HepG2 (cell line): ENCODE results near the gene CYB5B. TPM values are rescaled to one million over a fixed set of nuclear protein-coding genes. Genes with fewer than 3 reads are reported as not detected.
A peak's percentile ranks its signal among the peaks of the same experiment; 100 is the strongest.

Source experiments
- ARNT2 ChIP-seq: sonication (generic); formaldehyde crosslinking; IDR thresholded peaks from 2 replicates; pipeline ENCODE4 v1.8.0; 2022; ENCODE audit warnings: mild to moderate bottlenecking, low read depth, missing genetic modification reagents, moderate library complexity
- BCL6 ChIP-seq: IDR thresholded peaks from 2 replicates; pipeline ENCODE4 v1.6.1; 2016; ENCODE audit warnings: missing genetic modification reagents, missing compliant biosample characterization
- FOSL2 ChIP-seq: sonication (generic); formaldehyde crosslinking; IDR thresholded peaks from 2 replicates; pipeline ENCODE4 v1.4.0; 2020; ENCODE audit warnings: missing genetic modification reagents
- FOXA3 ChIP-seq: IDR thresholded peaks from 2 replicates; pipeline ENCODE4 v1.6.1; 2016; ENCODE audit warnings: missing genetic modification reagents, missing compliant biosample characterization
- GATAD2A ChIP-seq: IDR thresholded peaks from 2 replicates; pipeline ENCODE4 v1.6.1; 2016
- GMEB1 ChIP-seq: sonication (generic); formaldehyde crosslinking; IDR thresholded peaks from 2 replicates; pipeline ENCODE4 v1.5.1; 2020; ENCODE audit warnings: missing genetic modification reagents, mild to moderate bottlenecking, borderline replicate concordance
- HIVEP1 ChIP-seq: sonication (generic); formaldehyde crosslinking; IDR thresholded peaks from 2 replicates; pipeline ENCODE4 v1.4.0; 2020; ENCODE audit warnings: mild to moderate bottlenecking, missing genetic modification reagents
- HOXA5 ChIP-seq: sonication (generic); formaldehyde crosslinking; IDR thresholded peaks from 2 replicates; pipeline ENCODE4 v1.4.0; 2020; ENCODE audit warnings: missing genetic modification reagents
- HOXA9 ChIP-seq: sonication (generic); formaldehyde crosslinking; IDR thresholded peaks from 2 replicates; pipeline ENCODE4 v1.8.1; 2022; ENCODE audit warnings: missing genetic modification reagents, mild to moderate bottlenecking, moderate library complexity, borderline replicate concordance
- KDM3A ChIP-seq: IDR thresholded peaks from 2 replicates; pipeline ENCODE4 v1.6.1; 2018; ENCODE audit warnings: low read depth, missing compliant biosample characterization
- LCORL ChIP-seq, 2 experiments: fragments of 450-650 bp in 1 of 2; sonication (generic) in 1 of 2; formaldehyde crosslinking in 1 of 2; IDR thresholded peaks; 2 replicates each; pipeline versions ENCODE4 v1.5.0 to v1.6.1; 2017 to 2020; ENCODE audit warnings: antibody characterized with exemption in 1 of 2, missing genetic modification reagents in 1 of 2
- NCOA1 ChIP-seq: sonication (generic); formaldehyde crosslinking; IDR thresholded peaks from 2 replicates; pipeline ENCODE4 v1.9.0; 2021; ENCODE audit warnings: missing genetic modification reagents
- NFE2 ChIP-seq: sonication (generic); formaldehyde crosslinking; IDR thresholded peaks from 2 replicates; pipeline ENCODE4 v1.4.0; 2020; ENCODE audit warnings: missing genetic modification reagents
- PAXIP1 ChIP-seq: sonication (generic); formaldehyde crosslinking; conservative IDR thresholded peaks from 2 replicates; pipeline ENCODE4 v1.4.0; 2020; ENCODE audit warnings: mild to moderate bottlenecking, missing genetic modification reagents, moderate library complexity
- PPARG ChIP-seq: conservative IDR thresholded peaks from 2 replicates; pipeline ENCODE4 v1.6.1; 2016; ENCODE audit warnings: missing biosample characterization, missing genetic modification reagents
- SMC3 ChIP-seq: IDR thresholded peaks from 2 replicates; pipeline ENCODE4 v1.6.1; 2011; ENCODE audit warnings: low read length, improper control_type of control experiment
- ZBTB3 ChIP-seq: sonication (generic); formaldehyde crosslinking; IDR thresholded peaks from 2 replicates; pipeline ENCODE4 v1.4.0; 2020; ENCODE audit warnings: low read depth, mild to moderate bottlenecking, moderate library complexity, missing genetic modification reagents, borderline replicate concordance
- ZFP36L2 ChIP-seq: sonication (generic); formaldehyde crosslinking; IDR thresholded peaks from 2 replicates; pipeline ENCODE4 v1.4.0; 2020; ENCODE audit warnings: missing genetic modification reagents
- ZNF232 ChIP-seq: sonication (generic); formaldehyde crosslinking; IDR thresholded peaks from 2 replicates; pipeline ENCODE4 v1.4.0; 2020; ENCODE audit warnings: missing genetic modification reagents, borderline replicate concordance
- ZNF326 ChIP-seq: sonication (generic); formaldehyde crosslinking; IDR thresholded peaks from 2 replicates; pipeline ENCODE4 v1.4.0; 2020; ENCODE audit warnings: missing genetic modification reagents, borderline replicate concordance
- ZNF335 ChIP-seq: sonication (generic); formaldehyde crosslinking; IDR thresholded peaks from 2 replicates; pipeline ENCODE4 v1.4.0; 2020; ENCODE audit warnings: missing genetic modification reagents
- ZNF782 ChIP-seq: sonication (generic); formaldehyde crosslinking; IDR thresholded peaks from 2 replicates; pipeline ENCODE4 v1.4.0; 2020; ENCODE audit warnings: missing genetic modification reagents, mild to moderate bottlenecking, borderline replicate concordance
- polyA plus RNA-seq, 8 experiments: library from polyadenylated mRNA; depleted of rRNA in 3 of 8; stranded (reverse) in 7 of 8; unstranded in 1 of 8; fragments of >200 nt; fragmentation: Illumina TruSeq in 4 of 8; extraction: Trizol in 4 of 8; gene quantifications; 2 replicates each; pipeline versions ENCODE4 v1.2.1 to v1.2.3, GENCODE V29; 2011 to 2016; ENCODE audit warnings: low read depth in 4 of 8, missing spikeins in 1 of 8, mixed read lengths in 1 of 8; ENCODE audit not compliant: insufficient read depth in 1 of 8
- total RNA-seq, 5 experiments: library from RNA; depleted of rRNA; stranded (reverse); fragments of >200 nt; fragmentation: Illumina TruSeq; extraction: Trizol; gene quantifications; 2 replicates each; pipeline ENCODE4 v1.2.3, GENCODE V29; 2016; ENCODE audit warnings: low read depth in 1 of 5
- TF ChIP-seq, protein P1 (sequence below): IDR thresholded peaks from 2 replicates; pipeline ENCODE4 v1.6.1; 2012; ENCODE audit warnings: low read depth, low read length, improper control_type of control experiment

CYB5B gene
- total and polyA plus RNA-seq, 2 of the 13 experiments (the other 11 are each of a cell fraction or from before 2014, with no cell fraction given), result 234 to 432 TPM

DNA sequence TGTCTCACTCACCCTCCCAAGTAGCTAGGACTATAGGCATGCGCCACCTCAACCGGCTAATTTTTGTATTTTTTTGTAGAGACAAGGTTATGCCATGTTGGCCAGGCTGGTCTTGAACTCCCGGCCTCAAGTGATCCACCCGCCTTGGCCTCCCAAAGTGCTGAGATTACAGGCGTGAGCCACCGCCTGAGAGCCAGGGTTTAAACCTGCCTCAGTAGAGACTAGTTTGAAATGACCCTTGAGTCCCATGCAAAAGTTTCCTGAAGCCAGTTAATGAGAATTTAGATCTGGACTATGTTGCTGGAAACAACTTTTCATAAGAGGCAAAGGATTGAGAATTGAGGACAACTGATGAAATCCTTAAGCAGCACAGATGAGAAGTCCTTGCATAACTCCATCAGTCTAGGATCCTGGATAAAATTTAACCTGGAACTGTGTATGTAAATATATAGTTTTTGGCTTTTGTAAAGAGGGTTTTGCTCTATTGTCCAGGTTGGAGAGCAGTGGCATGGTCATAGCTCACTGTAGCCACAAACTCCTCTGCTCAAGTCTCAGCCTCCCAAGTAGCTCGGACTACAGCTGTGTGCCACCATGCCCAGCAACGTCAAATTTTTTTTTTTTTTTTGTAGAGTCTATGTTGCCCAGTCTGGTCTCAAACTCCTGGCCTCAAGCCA is 43.2 kb downstream of the CYB5B start (continued):
- TF ChIP-seq PAXIP1 (CRISPR knock-in tag), result peak; percentile 43
- no peak for TF ChIP-seq NFE2
- no peak for TF ChIP-seq LCORL (IDR thresholded peaks at IDR 0.05)
- TF ChIP-seq LCORL (CRISPR knock-in tag; IDR thresholded peaks at IDR 0.05), result peak; percentile 55; the same call in 1 of the 2 replicates
- no peak for TF ChIP-seq KDM3A (CRISPR knock-in tag)
- TF ChIP-seq ZFP36L2 (CRISPR knock-in tag), result no peak
- no peak for TF ChIP-seq ZNF782
- no peak for TF ChIP-seq GMEB1 (CRISPR knock-in tag)
- TF ChIP-seq SMC3, result no peak
- 0 out of 2 replicates have a peak, but pooled peaks have one; percentile 51 for TF ChIP-seq HIVEP1 (CRISPR knock-in tag)
- TF ChIP-seq FOSL2 (CRISPR knock-in tag), result 0 out of 2 replicates have a peak, but pooled peaks have one; percentile 9
- TF ChIP-seq ARNT2 (CRISPR knock-in tag), result peak; percentile 29; the same call in 1 of the 2 replicates
- peak; percentile 80 for TF ChIP-seq GATAD2A (CRISPR knock-in tag)
- 0 out of 2 replicates have a peak, but pooled peaks have one; percentile 23 for TF ChIP-seq ZBTB3 (CRISPR knock-in tag)
- TF ChIP-seq ZNF232 (CRISPR knock-in tag), result no peak
- TF ChIP-seq ZNF335 (CRISPR knock-in tag), result 0 out of 2 replicates have a peak, but pooled peaks have one; percentile 21
- peak; percentile 64 for TF ChIP-seq BCL6 (CRISPR knock-in tag)
- no peak for TF ChIP-seq ZNF326
- TF ChIP-seq HOXA5 (CRISPR knock-in tag), result no peak
- TF ChIP-seq NCOA1 (CRISPR knock-in tag), result 0 out of 2 replicates have a peak, but pooled peaks have one; percentile 75
- TF ChIP-seq HOXA9 (CRISPR knock-in tag), result no peak
- peak; percentile 64 for TF ChIP-seq FOXA3 (CRISPR knock-in tag)
- peak; percentile 27; the same call in 1 of the 2 replicates for TF ChIP-seq PPARG (CRISPR knock-in tag)
- TF ChIP-seq, protein P1, sequence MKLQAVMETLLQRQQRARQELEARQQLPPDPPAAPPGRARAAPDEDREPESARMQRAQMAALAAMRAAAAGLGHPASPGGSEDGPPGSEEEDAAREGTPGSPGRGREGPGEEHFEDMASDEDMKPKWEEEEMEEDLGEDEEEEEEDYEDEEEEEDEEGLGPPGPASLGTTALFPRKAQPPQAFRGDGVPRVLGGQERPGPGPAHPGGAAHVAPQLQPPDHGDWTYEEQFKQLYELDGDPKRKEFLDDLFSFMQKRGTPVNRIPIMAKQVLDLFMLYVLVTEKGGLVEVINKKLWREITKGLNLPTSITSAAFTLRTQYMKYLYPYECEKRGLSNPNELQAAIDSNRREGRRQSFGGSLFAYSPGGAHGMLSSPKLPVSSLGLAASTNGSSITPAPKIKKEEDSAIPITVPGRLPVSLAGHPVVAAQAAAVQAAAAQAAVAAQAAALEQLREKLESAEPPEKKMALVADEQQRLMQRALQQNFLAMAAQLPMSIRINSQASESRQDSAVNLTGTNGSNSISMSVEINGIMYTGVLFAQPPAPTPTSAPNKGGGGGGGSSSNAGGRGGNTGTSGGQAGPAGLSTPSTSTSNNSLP, result 0 out of 2 replicates have a peak, but pooled peaks have one; percentile 5
